ENCODE data around the gene NUAK1. TPM values are rescaled to one million over a fixed set of nuclear protein-coding genes. Genes with fewer than 3 reads are reported as not detected.

Gene NUAK1
- total RNA-seq, 1 experiment from 2014 or later, result 14.3 TPM

DNA sequence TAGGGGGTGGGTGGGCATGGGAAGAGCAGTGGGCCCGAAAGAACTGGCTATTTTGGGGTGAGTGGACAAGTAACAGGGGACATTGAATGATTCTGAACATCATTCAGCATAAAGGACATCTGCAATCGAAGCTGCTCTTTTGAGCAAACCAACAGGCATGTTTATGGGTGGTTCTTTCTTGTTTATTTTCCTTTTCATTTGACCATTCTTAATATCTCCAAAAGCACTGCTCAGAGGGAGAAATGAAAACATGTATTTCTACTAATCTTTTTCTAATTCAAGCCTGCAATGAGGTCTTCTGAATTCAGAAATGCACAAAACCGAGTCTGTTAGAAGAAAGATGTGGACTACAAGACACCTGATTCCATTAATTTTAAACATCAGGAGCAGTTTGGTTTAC lies 54.0 kb downstream of the NUAK1 start:
- BruUV-seq (replicated peaks), result no TSS peak

DNA sequence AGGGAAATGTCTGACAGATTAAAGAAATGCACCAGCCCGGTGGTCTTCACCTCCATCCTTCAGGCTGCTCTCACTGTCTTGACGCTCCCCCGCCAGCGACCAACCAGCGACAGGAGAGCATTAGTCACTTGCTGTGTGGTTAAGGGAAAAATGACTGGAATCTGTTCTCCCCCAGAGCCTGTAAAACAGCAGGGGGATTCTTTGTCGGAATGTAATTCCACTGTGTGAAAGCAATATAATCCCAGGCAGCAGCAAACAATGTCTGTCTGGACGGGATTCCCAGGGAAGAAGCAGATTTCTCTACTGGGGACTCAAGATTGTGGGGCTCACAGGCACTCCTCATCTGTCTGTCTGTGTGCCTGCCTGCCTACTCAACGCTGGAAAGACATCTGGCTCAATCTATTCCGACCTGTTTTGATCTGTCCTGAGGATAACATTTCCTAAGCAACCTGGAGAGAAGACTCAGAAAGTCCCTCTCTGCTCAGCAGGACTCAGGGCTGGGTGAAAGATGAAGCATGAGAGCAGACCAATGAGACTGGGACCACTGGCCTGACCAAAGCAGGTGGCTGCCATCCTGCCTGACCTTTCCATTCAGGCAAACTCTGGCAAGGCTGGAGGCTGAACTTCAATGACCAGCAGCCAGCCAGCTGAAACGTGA lies 54.6 kb downstream of the NUAK1 start:
- TF ChIP-seq, protein P1, sequence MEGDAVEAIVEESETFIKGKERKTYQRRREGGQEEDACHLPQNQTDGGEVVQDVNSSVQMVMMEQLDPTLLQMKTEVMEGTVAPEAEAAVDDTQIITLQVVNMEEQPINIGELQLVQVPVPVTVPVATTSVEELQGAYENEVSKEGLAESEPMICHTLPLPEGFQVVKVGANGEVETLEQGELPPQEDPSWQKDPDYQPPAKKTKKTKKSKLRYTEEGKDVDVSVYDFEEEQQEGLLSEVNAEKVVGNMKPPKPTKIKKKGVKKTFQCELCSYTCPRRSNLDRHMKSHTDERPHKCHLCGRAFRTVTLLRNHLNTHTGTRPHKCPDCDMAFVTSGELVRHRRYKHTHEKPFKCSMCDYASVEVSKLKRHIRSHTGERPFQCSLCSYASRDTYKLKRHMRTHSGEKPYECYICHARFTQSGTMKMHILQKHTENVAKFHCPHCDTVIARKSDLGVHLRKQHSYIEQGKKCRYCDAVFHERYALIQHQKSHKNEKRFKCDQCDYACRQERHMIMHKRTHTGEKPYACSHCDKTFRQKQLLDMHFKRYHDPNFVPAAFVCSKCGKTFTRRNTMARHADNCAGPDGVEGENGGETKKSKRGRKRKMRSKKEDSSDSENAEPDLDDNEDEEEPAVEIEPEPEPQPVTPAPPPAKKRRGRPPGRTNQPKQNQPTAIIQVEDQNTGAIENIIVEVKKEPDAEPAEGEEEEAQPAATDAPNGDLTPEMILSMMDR (IDR thresholded peaks at IDR 0.05; ENCODE audit: unreplicated experiment), result no peak
- BruUV-seq (replicated peaks), result no TSS peak
- Mint-ChIP-seq H3K9me3 (ENCODE audit: low read depth, unreplicated experiment) (no peaks in the 10 kb centered on the region), H3K36me3 (ENCODE audit: insufficient read depth, unreplicated experiment) (no peaks in the 10 kb centered on the region), H3K4me3 (ENCODE audit: low read depth, unreplicated experiment) (no peak overlapping the region), H3K4me1 (ENCODE audit: low read depth, unreplicated experiment) (no peaks in the 10 kb centered on the region), H3K27ac (ENCODE audit: unreplicated experiment) (no peak overlapping the region), H3K27me3 (ENCODE audit: unreplicated experiment) (no peaks in the 10 kb centered on the region)
- DNase-seq, result no peak
- CTCF ChIA-PET, result no interaction called here
- intact Hi-C loops (cut with micrococcal nuclease; ENCODE audit: unreplicated experiment), result no loop called here

More for the DNA sequence above, 54.0 kb downstream of the NUAK1 start:
- H3K9me3 Mint-ChIP-seq (ENCODE audit: low read depth, unreplicated experiment), result no peaks in the 10 kb centered on the region
- H3K4me1 Mint-ChIP-seq (ENCODE audit: low read depth, unreplicated experiment), result no peaks in the 10 kb centered on the region
- H3K27ac Mint-ChIP-seq (ENCODE audit: unreplicated experiment), result no peak overlapping the region
- H3K36me3 Mint-ChIP-seq (ENCODE audit: insufficient read depth, unreplicated experiment), result no peaks in the 10 kb centered on the region
- TF ChIP-seq, protein P1 (IDR thresholded peaks at IDR 0.05; ENCODE audit: unreplicated experiment), result no peak
- intact Hi-C loops (cut with micrococcal nuclease; ENCODE audit: unreplicated experiment), result no loop called here
- no peak overlapping the region for H3K4me3 Mint-ChIP-seq (ENCODE audit: low read depth, unreplicated experiment)
- DNase-seq, result no peak
- H3K27me3 Mint-ChIP-seq (ENCODE audit: unreplicated experiment), result no peaks in the 10 kb centered on the region
- CTCF ChIA-PET, result no interaction called here

DNA sequence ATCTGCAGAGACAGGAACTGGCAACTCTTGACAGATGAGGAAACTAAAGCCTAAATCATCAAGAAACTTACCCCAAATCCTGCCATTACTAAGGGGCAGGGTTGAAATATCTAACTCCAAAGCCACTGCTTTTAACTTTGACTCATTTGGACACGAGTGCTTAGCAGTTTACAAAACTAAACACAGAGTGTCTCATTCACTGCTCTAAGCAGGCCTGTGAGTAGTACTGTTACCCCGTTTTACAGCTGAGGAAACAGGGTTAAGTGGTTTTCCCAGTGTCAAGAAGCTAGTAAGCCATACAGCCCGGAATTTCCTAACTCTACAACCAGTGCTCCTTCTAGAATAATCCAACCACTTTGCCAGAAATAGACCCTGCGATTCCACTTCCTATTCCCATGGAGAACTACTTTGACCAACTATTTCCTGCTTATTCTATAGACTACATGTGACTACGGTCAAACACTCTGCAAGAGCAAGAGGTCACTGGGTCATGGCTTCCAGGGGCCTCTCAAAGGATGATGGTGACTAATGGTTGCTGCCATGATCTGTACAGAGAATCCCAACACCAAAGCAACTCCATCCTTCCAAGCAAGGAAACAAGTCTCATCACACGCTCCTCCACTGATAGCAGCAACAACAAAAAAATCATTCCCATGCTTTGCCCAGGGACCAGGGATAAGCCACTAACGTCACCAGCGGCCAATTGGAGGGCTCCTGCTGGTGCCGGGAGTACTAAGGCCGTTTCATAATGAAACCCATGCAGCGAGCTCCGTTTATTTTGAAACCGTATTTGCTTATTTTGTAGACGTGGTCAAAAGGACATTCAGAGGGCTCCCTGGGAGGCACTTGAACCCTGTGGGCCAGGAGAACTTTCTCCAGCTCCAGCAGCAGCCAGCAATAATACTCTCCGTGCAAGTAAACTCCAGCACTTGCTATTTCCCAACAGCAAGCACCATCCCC lies 56.3 kb downstream of the NUAK1 start:
- CTCF ChIA-PET, result interaction anchor here (0.6 kb wide), 1 partner anchor 456 kb away, joined by 3 read pairs; no protein-coding TSS in a partner anchor
- no peaks in the 10 kb centered on the region for H3K4me1 Mint-ChIP-seq (ENCODE audit: low read depth, unreplicated experiment)

DNA sequence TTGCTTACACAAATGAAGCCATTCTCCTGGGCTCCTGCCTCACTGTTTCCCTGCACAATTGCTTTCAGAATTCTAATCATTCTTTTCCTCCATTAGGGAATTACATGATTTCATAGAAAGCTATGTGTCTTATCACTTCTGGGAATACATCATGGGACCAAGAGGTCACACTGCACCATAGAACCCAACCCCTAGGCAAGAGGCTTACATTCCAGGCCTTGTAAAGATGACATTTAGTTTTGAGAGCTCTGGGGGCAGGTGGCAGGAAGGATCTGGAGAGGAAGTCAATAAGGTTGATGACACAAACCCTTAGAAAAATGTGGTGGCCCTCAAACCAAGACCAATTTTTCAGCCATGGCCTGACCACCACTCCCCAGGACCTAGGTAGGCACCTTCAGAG lies 57.1 kb downstream of the NUAK1 start:
- TF ChIP-seq, protein P1 (IDR thresholded peaks at IDR 0.05; ENCODE audit: unreplicated experiment), result no peak
- H3K27ac Mint-ChIP-seq (ENCODE audit: unreplicated experiment), result no peak overlapping the region
- CTCF ChIA-PET, result interaction anchor here (0.6 kb wide), 1 partner anchor 455 kb away, joined by 3 read pairs; no protein-coding TSS in a partner anchor
- no peaks in the 10 kb centered on the region for H3K9me3 Mint-ChIP-seq (ENCODE audit: low read depth, unreplicated experiment)
- H3K4me3 Mint-ChIP-seq (ENCODE audit: low read depth, unreplicated experiment), result no peak overlapping the region
- BruUV-seq (replicated peaks), result no TSS peak
- intact Hi-C loops (cut with micrococcal nuclease; ENCODE audit: unreplicated experiment), result no loop called here
- DNase-seq, result no peak
- H3K27me3 Mint-ChIP-seq (ENCODE audit: unreplicated experiment), result no peaks in the 10 kb centered on the region
- no peaks in the 10 kb centered on the region for H3K4me1 Mint-ChIP-seq (ENCODE audit: low read depth, unreplicated experiment)
- H3K36me3 Mint-ChIP-seq (ENCODE audit: insufficient read depth, unreplicated experiment), result no peaks in the 10 kb centered on the region

More for the DNA sequence above, 56.3 kb downstream of the NUAK1 start:
- no peaks in the 10 kb centered on the region for H3K36me3 Mint-ChIP-seq (ENCODE audit: insufficient read depth, unreplicated experiment)
- no peaks in the 10 kb centered on the region for H3K27me3 Mint-ChIP-seq (ENCODE audit: unreplicated experiment)
- TF ChIP-seq, protein P1 (IDR thresholded peaks at IDR 0.05; ENCODE audit: unreplicated experiment), result no peak
- no peak overlapping the region for H3K4me3 Mint-ChIP-seq (ENCODE audit: low read depth, unreplicated experiment)
- DNase-seq, result no peak
- H3K27ac Mint-ChIP-seq (ENCODE audit: unreplicated experiment), result no peak overlapping the region
- no peaks in the 10 kb centered on the region for H3K9me3 Mint-ChIP-seq (ENCODE audit: low read depth, unreplicated experiment)
- intact Hi-C loops (cut with micrococcal nuclease; ENCODE audit: unreplicated experiment), result no loop called here
- BruUV-seq (replicated peaks), result no TSS peak

Data from Calu3 (cell line).